Measurements from ENCODE around the gene MED7. TPM values are rescaled to one million over a fixed set of nuclear protein-coding genes. Genes with fewer than 3 reads are reported as not detected.
"Not testable (repeated sequence)": the region's sequence is repeated elsewhere in the genome, so short reads cannot be mapped to it uniquely, and the experiment has no call there.

MED7 gene
- total RNA-seq (2014; rRNA removed; shearing (Covaris generic)): 17.8 and 20.9 TPM in 2 replicates

DNA sequence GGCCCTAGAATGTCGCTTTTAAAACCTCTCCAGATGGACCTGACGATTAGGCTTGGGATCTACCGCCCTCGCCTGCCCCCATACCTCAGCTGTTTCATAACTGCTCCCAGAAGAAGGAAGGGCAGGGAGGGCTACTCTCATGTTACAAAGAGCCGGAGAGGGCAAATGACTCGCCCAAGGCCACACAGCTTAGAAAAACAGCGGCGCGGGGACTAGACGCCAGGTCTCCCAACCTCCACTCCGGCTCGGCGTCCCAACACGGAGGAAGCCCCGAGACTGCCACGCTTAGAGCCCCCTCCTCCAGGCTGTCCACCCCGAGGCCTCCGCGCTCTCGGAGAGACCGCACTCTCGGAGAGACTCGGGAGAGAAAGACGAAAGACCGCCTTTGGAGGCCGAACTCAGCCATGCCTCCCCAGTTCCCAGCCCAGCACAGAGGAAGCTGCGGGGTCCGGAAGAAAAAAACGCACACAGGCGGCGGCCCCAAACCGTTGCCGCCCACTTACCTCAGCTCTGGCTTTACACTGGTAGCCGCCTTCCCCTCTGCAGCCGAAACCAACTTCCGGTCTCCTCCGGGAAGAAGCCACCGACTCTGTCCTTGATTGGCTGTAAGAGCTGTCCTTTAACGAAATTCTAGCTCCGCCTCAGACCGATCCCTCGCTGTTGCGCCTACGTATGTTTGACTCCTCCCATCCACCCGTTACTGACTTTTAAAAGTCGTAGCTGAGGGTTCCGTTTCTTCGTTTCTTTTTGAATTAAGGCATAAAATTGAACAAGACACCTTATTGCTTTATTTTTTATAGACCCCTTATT lies at the start of gene MED7:
TSS of gene MED7 (minus strand) at position 549 of the 810 bp plus-strand sequence. CDS start 3,434 bp downstream, outside the sequence.
- DNase-seq (ENCODE audit: low read depth): peak; percentile 98

DNA sequence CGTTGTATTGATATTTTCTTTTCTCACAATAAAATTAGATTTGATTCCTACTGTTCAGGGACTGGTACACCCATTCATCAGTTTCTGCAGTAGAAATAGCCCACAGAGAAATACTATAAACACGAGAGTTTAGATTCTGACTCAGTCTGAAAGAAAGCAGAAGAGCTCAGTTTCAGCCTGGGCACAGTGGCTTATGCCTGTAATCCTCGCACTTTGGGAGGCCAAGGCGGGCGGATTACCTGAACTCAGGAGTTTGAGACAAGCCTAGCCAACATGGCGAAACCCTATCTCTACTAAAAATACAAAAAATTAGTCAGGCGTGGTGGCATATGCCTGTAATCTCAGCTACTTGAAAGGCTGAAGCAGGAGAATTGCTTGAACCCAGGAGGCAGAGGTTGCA lies 46.6 kb upstream of the MED7 start:
- DNase-seq (ENCODE audit: low read depth): no peak

DNA sequence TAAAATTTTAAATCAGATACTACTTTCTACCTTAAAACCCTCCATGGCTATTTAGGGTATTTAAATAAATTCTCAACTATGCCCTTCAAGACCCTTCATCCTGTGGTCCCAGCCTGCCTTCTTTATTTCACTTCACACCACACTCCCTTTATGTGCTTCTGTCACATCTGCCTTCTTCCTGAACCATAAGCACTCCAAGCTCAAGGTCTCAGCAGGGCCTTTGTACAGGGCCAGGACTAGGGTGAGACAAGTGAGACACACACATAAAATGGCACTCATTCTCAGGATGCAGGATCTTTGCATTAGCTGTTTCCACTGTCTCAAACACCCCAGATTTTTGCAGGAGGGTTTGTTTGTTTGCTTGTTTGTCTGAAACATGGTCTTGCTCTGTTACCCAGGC lies 45.6 kb upstream of the MED7 start:
- no peak for DNase-seq (ENCODE audit: low read depth)

DNA sequence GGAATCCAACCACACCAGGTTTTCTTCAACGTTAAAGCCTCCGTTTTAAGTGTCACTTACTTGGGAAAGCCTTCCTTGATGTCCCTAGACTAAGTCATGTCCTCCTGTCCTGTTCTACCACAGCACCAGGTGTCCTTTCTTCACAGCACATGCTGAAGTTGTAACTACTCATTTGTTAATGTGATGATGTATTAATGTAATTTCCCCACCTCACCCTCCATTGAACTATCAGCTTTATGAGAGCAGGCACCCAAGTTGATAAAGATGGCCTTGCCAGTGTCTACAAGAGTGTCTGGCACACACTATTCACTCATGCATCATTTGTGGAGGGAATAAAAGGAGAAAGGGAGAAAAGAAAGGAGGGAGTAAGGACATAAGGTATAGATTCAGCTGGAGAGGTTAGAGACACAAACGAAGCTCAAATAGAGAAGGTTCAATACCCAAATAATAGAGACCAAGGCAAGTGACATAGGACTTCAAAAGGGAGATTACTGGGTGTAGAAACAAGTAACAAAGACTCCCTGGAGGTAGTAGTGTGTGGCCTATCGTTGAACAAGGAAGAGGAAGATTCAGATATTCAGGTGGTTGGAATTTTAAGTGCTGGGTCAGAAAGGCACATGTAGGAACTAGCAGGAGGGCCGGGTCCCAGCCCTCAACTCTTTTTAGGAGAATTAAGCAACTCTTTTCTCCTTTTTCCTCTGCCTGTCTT lies 44.5 kb upstream of the MED7 start:
- DNase-seq (ENCODE audit: low read depth): no peak

GRCh38 chr5:157186309-157187045 lies 43.8 kb upstream of the MED7 start:
- no peak for DNase-seq (ENCODE audit: low read depth)

- DNase-seq (ENCODE audit: low read depth): not testable (repeated sequence)
Measured at GRCh38 chr5:157185122-157185521, 42.5 kb upstream of the MED7 start.

DNA sequence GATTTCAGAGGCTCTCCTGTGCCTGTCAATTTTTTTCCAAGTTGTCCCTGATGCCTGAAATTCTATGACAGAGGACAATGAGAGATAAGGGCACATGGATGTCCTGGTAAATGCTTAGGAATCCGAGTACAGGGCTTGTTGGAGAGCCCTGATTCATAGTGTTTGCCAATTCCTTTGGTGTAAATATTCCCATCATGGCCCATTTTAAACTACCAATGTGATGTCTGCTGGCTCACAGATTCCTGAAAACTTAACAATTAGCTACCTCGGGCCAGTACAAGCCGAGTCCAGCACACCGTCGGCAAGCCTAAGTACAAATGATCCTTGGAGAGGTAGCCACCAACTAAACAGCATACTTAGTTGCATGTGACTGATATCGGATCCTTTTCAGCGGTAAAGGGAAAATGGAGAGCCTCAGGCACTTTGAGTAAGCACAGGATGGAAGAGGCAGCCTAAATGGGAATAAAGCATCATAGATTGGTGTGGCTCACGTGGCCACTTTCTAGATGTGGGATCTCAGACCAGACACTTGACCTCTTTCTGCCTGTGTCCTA lies 41.5 kb upstream of the MED7 start:
- peak; percentile 6 for DNase-seq (ENCODE audit: low read depth)

DNA sequence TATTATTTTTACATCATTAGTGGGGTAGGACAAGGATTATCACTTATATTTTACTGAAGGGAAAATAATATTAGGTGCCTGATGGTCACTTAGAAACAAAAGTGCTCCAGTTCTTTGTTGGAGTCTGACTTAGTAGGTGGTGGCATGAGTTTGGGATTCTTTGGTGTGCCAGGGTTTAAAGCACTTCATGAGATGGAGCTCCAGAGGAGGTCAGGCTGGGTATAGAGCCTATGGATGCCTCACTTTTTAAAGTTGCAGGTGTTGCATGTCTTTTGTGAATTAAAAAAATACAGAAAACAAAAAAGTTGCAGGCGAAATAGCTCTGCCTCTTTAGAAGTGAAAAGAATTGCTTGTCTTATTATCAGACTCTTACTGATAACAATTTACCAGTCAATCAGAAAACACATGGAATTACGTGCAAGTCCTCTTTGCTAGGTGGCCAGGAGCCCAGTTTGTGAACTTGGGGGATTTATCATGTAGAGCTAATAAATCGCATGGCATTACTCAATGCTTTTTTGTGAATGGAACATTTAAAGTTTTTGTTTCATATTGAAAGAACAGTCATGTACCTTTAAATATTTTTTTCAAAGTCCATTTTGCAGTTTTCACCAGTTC lies 39.6 kb upstream of the MED7 start:
- DNase-seq (ENCODE audit: low read depth): no peak

GRCh38 chr5:157180374-157181264 lies 38.0 kb upstream of the MED7 start, which contains the start of gene ITK:
Gene ITK (plus strand): TSS chr5:157180840. CDS start chr5:157180978, 138 bp downstream.
- no peak for DNase-seq (ENCODE audit: low read depth)

- no peak for DNase-seq (ENCODE audit: low read depth)
Measured at GRCh38 chr5:157178966-157179365, 36.3 kb upstream of the MED7 start.

GRCh38 chr5:157177953-157178352 lies 35.3 kb upstream of the MED7 start:
- no peak for DNase-seq (ENCODE audit: low read depth)

- DNase-seq (ENCODE audit: low read depth): no peak
Measured at GRCh38 chr5:157175071-157175612, 32.5 kb upstream of the MED7 start.

- DNase-seq (ENCODE audit: low read depth): no peak
Measured at GRCh38 chr5:157172403-157172802, 29.7 kb upstream of the MED7 start.

- DNase-seq (ENCODE audit: low read depth): no peak
Measured at GRCh38 chr5:157168286-157168685, 25.6 kb upstream of the MED7 start.

GRCh38 chr5:157167214-157167621 lies 24.6 kb upstream of the MED7 start:
- peak; percentile 42 for DNase-seq (ENCODE audit: low read depth)

GRCh38 chr5:157166214-157167213 lies 23.8 kb upstream of the MED7 start, which contains the start of gene GARIN3:
Gene GARIN3 (minus strand): TSS chr5:157166264. CDS start chr5:157166168, 96 bp downstream.
- no peak for DNase-seq (ENCODE audit: low read depth)

GRCh38 chr5:157165668-157166067 lies 23.0 kb upstream of the MED7 start:
- no peak for DNase-seq (ENCODE audit: low read depth)

- DNase-seq (ENCODE audit: low read depth): no peak
Measured at GRCh38 chr5:157165261-157165660, 22.6 kb upstream of the MED7 start.

- DNase-seq (ENCODE audit: low read depth): no peak
Measured at GRCh38 chr5:157164521-157164920, 21.9 kb upstream of the MED7 start.
